Kidney (tissue), 14 donors: ENCODE results near the gene CLEC2L. TPM values are rescaled to one million over a fixed set of nuclear protein-coding genes. Genes with fewer than 3 reads are reported as not detected.

Experiments
- DNase-seq, 5 donors: peaks; one replicate each; pipeline ENCODE4 v3.0.0-alpha.2; 2013 to 2020
- FAIRE-seq: peaks from 2 replicates; lab custom pipeline; 2012; peaks lifted over from hg19 to GRCh38; lab: Jason Lieb, UNC
- H3K27ac ChIP-seq, 2 donors: one replicate each; pipeline ENCODE4 v1.7.0; 2013; ENCODE audit warnings: low read depth in 2 of 2, low read length in 2 of 2, inconsistent platforms in 1 of 2
- H3K27me3 ChIP-seq: one replicate; pipeline ENCODE4 v1.7.1; 2013; ENCODE audit warnings: low read length, inconsistent platforms; ENCODE audit not compliant: control insufficient read depth, insufficient read depth
- H3K36me3 ChIP-seq, 3 donors: one replicate each; pipeline versions ENCODE4 v1.7.0 to v1.7.1; 2013; ENCODE audit warnings: low read length in 3 of 3, control low read depth in 1 of 3, inconsistent platforms in 1 of 3; ENCODE audit not compliant: insufficient read depth in 3 of 3, control insufficient read depth in 2 of 3
- H3K4me1 ChIP-seq, 3 donors: one replicate each; pipeline versions ENCODE4 v1.7.0 to v1.7.1; 2013; ENCODE audit warnings: low read length in 3 of 3, inconsistent platforms in 1 of 3, low read depth in 1 of 3; ENCODE audit not compliant: control insufficient read depth in 2 of 3, insufficient read depth in 2 of 3
- H3K4me3 ChIP-seq, 3 donors: one replicate each; pipeline versions ENCODE4 v1.7.0 to v1.8.1; 2013; ENCODE audit warnings: low read length in 3 of 3, control low read depth in 1 of 3, inconsistent platforms in 1 of 3
- H3K9ac ChIP-seq, 3 donors: one replicate each; pipeline versions ENCODE4 v1.7.0 to v1.7.1; 2013; ENCODE audit warnings: low read length in 3 of 3, control low read depth in 1 of 3, inconsistent platforms in 1 of 3
- H3K9me3 ChIP-seq, 3 donors: one replicate each; pipeline versions ENCODE4 v1.7.0 to v1.7.1; 2013; ENCODE audit warnings: low read length in 3 of 3, control low read depth in 1 of 3, inconsistent platforms in 1 of 3; ENCODE audit not compliant: control insufficient read depth in 2 of 3, insufficient read depth in 1 of 3
- CTCF ChIP-seq: IDR thresholded peaks from 3 replicates; pipeline ENCODE4 v1.5.1; 2012; ENCODE audit warnings: mild to moderate bottlenecking, moderate library complexity, borderline replicate concordance; ENCODE audit not compliant: insufficient read depth; ENCODE audit errors: extremely low read depth
- intact Hi-C: fragments of 100-400 bp; cut with DNase I; formaldehyde crosslinking; loops from one replicate; pipeline ENCODE4 v1.11.1; 2022
- polyA plus RNA-seq: library from polyadenylated mRNA; stranded (reverse); fragments of 350-450 nt; fragmentation: Illumina TruSeq; extraction: RNeasy Lipid Tissue Mini Kit (QIAGEN cat#74804); gene quantifications from one replicate; pipeline ENCODE4 v1.2.3, GENCODE V29; 2014; ENCODE audit warnings: low read depth, low replicate concordance; ENCODE audit not compliant: insufficient read depth
- total RNA-seq: library from RNA; stranded (reverse); fragmentation: NEBNext Ultra II Directional; extraction: Animal tissue kit (Norgen Biotek cat#: 25700); gene quantifications from one replicate; pipeline ENCODE4 v1.2.1, GENCODE V29; 2021
- donor health status: control.
- donor health status: control.
- donor health status: control.
- donor health status: control.
- donor health status: control.
- donor health status: DM: yes; HTN: yes; CAD: no.
- donor health status: Normal renal cell carcinoma (clear cell type).

Gene CLEC2L
- total and polyA plus RNA-seq, 2 donors from 2014 or later = not detected

GRCh38 chr7:139542308-139543151 lies 19.0 kb downstream of the CLEC2L start:
- intact Hi-C loops = no loop called here
- no peak for FAIRE-seq
- no peak overlapping the region for H3K27ac ChIP-seq
- no peak overlapping the region for H3K4me3 ChIP-seq
- no peaks in the 10 kb centered on the region for H3K36me3 ChIP-seq
- DNase-seq = no peak
- no peaks in the 10 kb centered on the region for H3K4me1 ChIP-seq
- H3K9ac ChIP-seq = no peak overlapping the region
- H3K9me3 ChIP-seq = peaks cover 0 to 2% (median 0%) of the 10 kb centered on the region in 3 donors
- no peak for TF ChIP-seq CTCF
- no peaks in the 10 kb centered on the region for H3K27me3 ChIP-seq

GRCh38 chr7:139543801-139544603 lies 20.5 kb downstream of the CLEC2L start:
- DNase-seq = no peak

GRCh38 chr7:139544645-139545044 lies 21.2 kb downstream of the CLEC2L start:
- intact Hi-C loops = no loop called here
- no peak for TF ChIP-seq CTCF
- H3K36me3 ChIP-seq = no peaks in the 10 kb centered on the region

More at GRCh38 chr7:139543801-139544603, 20.5 kb downstream of the CLEC2L start:
- H3K27ac ChIP-seq = no peak overlapping the region
- no peaks in the 10 kb centered on the region for H3K4me1 ChIP-seq
- intact Hi-C loops = no loop called here
- peaks cover 0 to 2% (median 0%) of the 10 kb centered on the region in 3 donors for H3K9me3 ChIP-seq
- no peaks in the 10 kb centered on the region for H3K36me3 ChIP-seq
- no peak overlapping the region for H3K4me3 ChIP-seq
- H3K27me3 ChIP-seq = no peaks in the 10 kb centered on the region
- no peak for FAIRE-seq
- H3K9ac ChIP-seq = no peak overlapping the region
- TF ChIP-seq CTCF = no peak

More at GRCh38 chr7:139544645-139545044, 21.2 kb downstream of the CLEC2L start:
- H3K9me3 ChIP-seq = peaks cover 0 to 2% (median 0%) of the 10 kb centered on the region in 3 donors
- DNase-seq (no peak), FAIRE-seq (no peak)
- H3K4me3 ChIP-seq = no peak overlapping the region
- H3K9ac ChIP-seq = no peak overlapping the region
- H3K27me3 ChIP-seq = no peaks in the 10 kb centered on the region
- no peak overlapping the region for H3K27ac ChIP-seq
- H3K4me1 ChIP-seq = no peaks in the 10 kb centered on the region
